GM18499 (cell line): ENCODE measurements around the gene NDUFS7.
"Not testable (repeated sequence)": the region's sequence is repeated elsewhere in the genome, so short reads cannot be mapped to it uniquely, and the experiment has no call there.

Experiments used
- ATAC-seq: cut with Tn5 transposase; IDR thresholded peaks from one replicate; pipeline ENCODE4 v1.9.1; 2021; ENCODE audit warnings: moderate number of reproducible peaks; ENCODE audit not compliant: insufficient read depth, unreplicated experiment

The NDUFS7 gene

GRCh38 chr19:1416014-1416841, 32.5 kb downstream of the NDUFS7 start:
- no peak for ATAC-seq

- no peak for ATAC-seq
Observed at GRCh38 chr19:1417145-1417544, 33.4 kb downstream of the NDUFS7 start.

GRCh38 chr19:1417681-1418495, 34.2 kb downstream of the NDUFS7 start:
- no peak for ATAC-seq

- no peak for ATAC-seq
Observed at GRCh38 chr19:1418496-1418775, 34.7 kb downstream of the NDUFS7 start.

GRCh38 chr19:1418951-1419738, 35.4 kb downstream of the NDUFS7 start:
- ATAC-seq, result no peak

GRCh38 chr19:1420085-1420484, 36.4 kb downstream of the NDUFS7 start:
- ATAC-seq, result not testable (repeated sequence)

- no peak for ATAC-seq
Observed at GRCh38 chr19:1420590-1420989, 36.9 kb downstream of the NDUFS7 start.

GRCh38 chr19:1421218-1421957, 37.7 kb downstream of the NDUFS7 start:
- ATAC-seq, result no peak

- no peak for ATAC-seq
Observed at GRCh38 chr19:1421958-1422305, 38.2 kb downstream of the NDUFS7 start.

- no peak for ATAC-seq
Observed at GRCh38 chr19:1422360-1422759, 38.7 kb downstream of the NDUFS7 start.

- ATAC-seq, result no peak
Observed at GRCh38 chr19:1422943-1423342, 39.2 kb downstream of the NDUFS7 start.

GRCh38 chr19:1423436-1424191, 39.9 kb downstream of the NDUFS7 start:
- no peak for ATAC-seq

GRCh38 chr19:1424192-1424955, 40.7 kb downstream of the NDUFS7 start:
- ATAC-seq, result no peak

GRCh38 chr19:1425102-1425837, 41.6 kb downstream of the NDUFS7 start:
- ATAC-seq, result no peak

- no peak for ATAC-seq
Observed at GRCh38 chr19:1425902-1426301, 42.2 kb downstream of the NDUFS7 start.

- ATAC-seq, result no peak
Observed at GRCh38 chr19:1426736-1427135, 43.0 kb downstream of the NDUFS7 start.

- ATAC-seq, result no peak
Observed at GRCh38 chr19:1427221-1427920, 43.7 kb downstream of the NDUFS7 start.
